Aorta (tissue), 5 donors: Measurements from ENCODE around the gene ZNF697. TPM values are rescaled to one million over a fixed set of nuclear protein-coding genes. Genes with fewer than 3 reads are reported as not detected.

Experiments used
- ATAC-seq: fragments of 200-7000 bp; cut with Tn5 transposase; one replicate; pipeline ENCODE4 v1.9.1; 2022; ENCODE audit warnings: moderate library complexity; ENCODE audit not compliant: low FRiP score
- DNase-seq, 2 donors: peaks; one replicate each; pipeline ENCODE4 v3.0.0-alpha.2; 2020
- H3K27ac ChIP-seq, 2 donors: one replicate each; pipeline ENCODE4 v1.5.1; 2013; ENCODE audit warnings: low read length in 2 of 2, mild to moderate bottlenecking in 2 of 2, moderate library complexity in 2 of 2, control low read depth in 1 of 2, inconsistent platforms in 1 of 2, low read depth in 1 of 2
- H3K27me3 ChIP-seq, 2 donors: one replicate each; pipeline ENCODE4 v1.6.1; 2013; ENCODE audit warnings: control low read depth in 1 of 2, low read length in 1 of 2, mild to moderate bottlenecking in 1 of 2, moderate library complexity in 1 of 2; ENCODE audit not compliant: insufficient read depth in 2 of 2, control insufficient read depth in 1 of 2
- H3K36me3 ChIP-seq, 2 donors: one replicate each; pipeline ENCODE4 v1.6.1; 2013; ENCODE audit warnings: control low read depth in 1 of 2, low read length in 1 of 2, mild to moderate bottlenecking in 1 of 2; ENCODE audit not compliant: insufficient read depth in 2 of 2, control insufficient read depth in 1 of 2
- H3K4me1 ChIP-seq, 2 donors: one replicate each; pipeline ENCODE4 v1.6.1; 2013; ENCODE audit warnings: low read length in 2 of 2, control low read depth in 1 of 2, mild to moderate bottlenecking in 1 of 2, moderate library complexity in 1 of 2; ENCODE audit not compliant: insufficient read depth in 2 of 2, control insufficient read depth in 1 of 2
- H3K4me3 ChIP-seq, 2 donors: one replicate each; pipeline ENCODE4 v1.5.1; 2013; ENCODE audit warnings: low read length in 2 of 2, control low read depth in 1 of 2, mild to moderate bottlenecking in 1 of 2
- H3K9me3 ChIP-seq: one replicate; pipeline ENCODE4 v1.6.1; 2013; ENCODE audit warnings: mild to moderate bottlenecking, low read length; ENCODE audit not compliant: control insufficient read depth
- WGBS, 2 donors: extraction: QIAGEN DNeasy Blood & Tissue Kit; methylation state at CpG; one replicate each; pipeline ENCODE4 v1.1.7; 2013; 5-methylcytosine and 5-hydroxymethylcytosine counted together
- intact Hi-C, 2 donors: fragments of 100-400 bp; cut with DNase I; formaldehyde crosslinking; loops; one replicate each; pipeline versions ENCODE4 v1.14.2 to v1.15.0; 2022
- polyA plus RNA-seq, 2 donors: library from polyadenylated mRNA; stranded (reverse); fragments of 200-250 nt; gene quantifications; one replicate each; pipeline ENCODE4 v1.2.3, GENCODE V29; 2013
- total RNA-seq, 2 donors: library from RNA; stranded (reverse); fragmentation: NEBNext Ultra II Directional; extraction: Animal tissue kit (Norgen Biotek cat#: 25700); gene quantifications; one replicate each; pipeline ENCODE4 v1.2.1, GENCODE V29; 2021
- donor health status: healthy with polysubstance abuse.
- donor health status: Bipolar disorder and iron deficiency.
- donor health status: DM: no; HTN: no; CAD: no.
- donor health status: DM: no; HTN: no; CAD: no.
- donor health status: DM: yes; HTN: yes; CAD: no.

ZNF697 gene
- total and polyA plus RNA-seq, 4 donors, result 0.63 to 6.0 (median 3.2) TPM

DNA sequence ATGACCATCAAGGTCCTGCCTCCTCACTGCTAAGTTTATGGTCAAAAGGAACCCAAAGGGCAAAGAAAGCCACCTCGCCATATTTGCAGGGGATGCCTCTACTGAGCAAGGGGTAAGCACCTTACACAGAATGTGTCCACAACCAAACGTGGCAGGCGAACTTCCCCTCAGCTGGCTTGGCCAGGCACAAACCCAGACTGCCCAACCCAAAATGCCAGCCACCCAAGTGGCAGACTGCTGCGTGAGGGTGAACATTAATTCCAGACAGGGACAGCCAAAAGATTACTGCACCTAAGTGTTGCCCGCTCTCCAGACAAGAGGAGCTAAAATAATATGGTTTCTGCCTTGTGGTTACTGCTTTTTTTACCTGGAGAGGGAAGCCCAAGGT, 16.0 kb downstream of the ZNF697 start:
- intact Hi-C loops, result loop anchor here in 1 of 2 donors (2.0 kb wide), 1 partner anchor 15 kb away; no protein-coding TSS in a partner anchor
- ATAC-seq, result no peak

DNA sequence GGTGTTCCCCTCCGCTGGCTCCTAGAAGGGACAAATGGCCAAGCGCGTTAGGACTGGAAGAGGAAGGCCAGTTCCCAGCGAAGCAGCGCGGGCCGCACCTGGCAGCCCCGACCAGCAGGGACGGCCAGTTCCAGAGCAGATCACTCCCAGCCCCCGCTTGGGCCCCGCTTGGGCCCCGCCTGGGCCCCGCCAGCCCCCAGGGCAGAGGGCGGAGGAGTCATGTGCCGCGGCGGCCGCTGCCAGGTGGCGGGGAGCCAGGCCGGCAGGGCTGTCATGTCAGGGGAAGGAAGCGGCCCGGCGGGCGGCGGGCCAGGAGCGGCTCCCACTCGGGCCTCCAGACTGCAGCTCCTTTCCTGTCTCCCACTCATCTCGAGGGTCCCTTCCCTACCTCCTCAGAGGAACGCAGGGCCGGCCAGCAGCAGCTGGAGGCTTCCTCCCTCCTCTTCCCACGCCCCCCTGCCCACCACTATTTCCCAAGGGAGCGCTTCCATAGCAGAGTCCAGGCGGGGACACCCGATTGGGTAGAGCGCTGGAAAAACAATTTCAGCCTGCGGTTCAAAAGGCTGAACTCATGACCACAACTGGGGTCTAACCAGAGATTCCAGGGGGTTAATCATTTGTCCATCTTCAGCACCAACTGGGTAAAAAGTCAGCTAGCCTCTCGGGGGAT, 16.5 kb downstream of the ZNF697 start:
- H3K4me3 ChIP-seq, result peak overlapping the region in 1 of 2 donors; percentile 45
- no peaks in the 10 kb centered on the region for H3K36me3 ChIP-seq
- H3K27me3 ChIP-seq, result no peaks in the 10 kb centered on the region
- H3K27ac ChIP-seq, result peak overlapping the region in 1 of 2 donors; percentile 64
- no peaks in the 10 kb centered on the region for H3K9me3 ChIP-seq
- peaks cover 3 to 5% of the 10 kb centered on the region in 2 donors for H3K4me1 ChIP-seq
- WGBS, 2 donors, result 0 to 1% methylated on average over 23 to 37 of the region's 37 CpGs
- DNase-seq (peak; percentile 88 to 93), ATAC-seq (peak; percentile 94)
- intact Hi-C loops, result loop anchor here in 1 of 2 donors (2.0 kb wide), 1 partner anchor 15 kb away; no protein-coding TSS in a partner anchor

More for the DNA sequence above, 16.0 kb downstream of the ZNF697 start:
- Histone ChIP-seq H3K27ac (peak overlapping the region in 1 of 2 donors; percentile 64), H3K4me1 (peaks cover 1 to 5% of the 10 kb centered on the region in 2 donors), H3K36me3 (no peaks in the 10 kb centered on the region), H3K9me3 (no peaks in the 10 kb centered on the region), H3K27me3 (no peaks in the 10 kb centered on the region), H3K4me3 (no peak overlapping the region)
- WGBS, 2 donors, result 19 to 21% methylated on average over 5 of the region's 5 CpGs
- no peak for DNase-seq

DNA sequence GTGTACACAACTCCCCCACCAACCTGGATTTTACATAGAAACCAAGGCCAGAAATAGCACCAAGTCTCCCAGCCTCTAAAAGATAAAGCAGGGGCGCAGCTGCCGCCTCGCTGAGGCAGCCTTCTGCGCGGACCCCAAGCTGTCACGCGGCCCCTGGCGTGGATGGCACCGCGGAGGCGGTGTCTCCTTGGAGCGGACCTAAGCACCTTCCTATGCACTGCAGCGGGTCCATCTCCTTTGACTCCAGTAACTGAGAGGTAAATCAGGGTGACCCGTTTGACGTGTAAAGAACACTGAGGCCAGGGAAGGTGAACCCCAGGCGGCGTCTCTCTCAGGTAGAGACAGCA, 17.0 kb downstream of the ZNF697 start:
- Histone ChIP-seq H3K36me3 (no peaks in the 10 kb centered on the region), H3K4me3 (peak overlapping the region in 1 of 2 donors; percentile 45), H3K27me3 (no peaks in the 10 kb centered on the region), H3K4me1 (peaks cover 3 to 7% of the 10 kb centered on the region in 2 donors), H3K9me3 (no peaks in the 10 kb centered on the region), H3K27ac (peak overlapping the region in 1 of 2 donors; percentile 64)
- DNase-seq (no peak), ATAC-seq (peak; percentile 3)
- WGBS, 2 donors, result 14 to 22% methylated on average over 17 of the region's 17 CpGs
- intact Hi-C loops, result no loop called here

DNA sequence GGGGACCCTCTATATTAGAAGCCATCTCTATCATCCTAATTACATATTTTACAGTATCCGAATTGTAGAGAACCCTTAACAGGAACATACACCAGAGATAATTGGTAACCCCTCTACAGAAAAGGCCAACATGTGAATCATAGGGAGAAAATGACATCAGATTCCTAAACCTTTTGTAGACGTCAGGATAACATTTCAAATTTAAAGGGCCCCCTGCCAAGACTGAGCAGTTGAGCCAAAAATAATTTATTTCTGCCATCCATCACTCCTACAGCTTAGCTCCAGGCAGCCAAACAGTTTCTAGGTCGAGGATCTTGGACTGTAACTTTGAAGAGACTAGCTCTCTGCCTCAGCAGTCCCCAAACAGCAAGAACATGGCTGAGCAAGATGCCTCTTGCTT, 21.2 kb downstream of the ZNF697 start:
- peak overlapping the region in 1 of 2 donors; percentile 69 for H3K27ac ChIP-seq
- H3K4me3 ChIP-seq, result no peak overlapping the region
- 6 to 7% methylated on average over 3 of the region's 3 CpGs for WGBS, 2 donors
- no peaks in the 10 kb centered on the region for H3K9me3 ChIP-seq
- H3K27me3 ChIP-seq, result no peaks in the 10 kb centered on the region
- H3K36me3 ChIP-seq, result peaks cover 0 to 8% of the 10 kb centered on the region in 2 donors
- ATAC-seq, result peak; percentile 73
- H3K4me1 ChIP-seq, result peaks cover 3 to 7% of the 10 kb centered on the region in 2 donors
- intact Hi-C loops, result loop anchor here in 1 of 2 donors (1.0 kb wide), 1 partner anchor 21 kb away; the partner anchor contains the start of gene ZNF697
- no peak for DNase-seq

DNA sequence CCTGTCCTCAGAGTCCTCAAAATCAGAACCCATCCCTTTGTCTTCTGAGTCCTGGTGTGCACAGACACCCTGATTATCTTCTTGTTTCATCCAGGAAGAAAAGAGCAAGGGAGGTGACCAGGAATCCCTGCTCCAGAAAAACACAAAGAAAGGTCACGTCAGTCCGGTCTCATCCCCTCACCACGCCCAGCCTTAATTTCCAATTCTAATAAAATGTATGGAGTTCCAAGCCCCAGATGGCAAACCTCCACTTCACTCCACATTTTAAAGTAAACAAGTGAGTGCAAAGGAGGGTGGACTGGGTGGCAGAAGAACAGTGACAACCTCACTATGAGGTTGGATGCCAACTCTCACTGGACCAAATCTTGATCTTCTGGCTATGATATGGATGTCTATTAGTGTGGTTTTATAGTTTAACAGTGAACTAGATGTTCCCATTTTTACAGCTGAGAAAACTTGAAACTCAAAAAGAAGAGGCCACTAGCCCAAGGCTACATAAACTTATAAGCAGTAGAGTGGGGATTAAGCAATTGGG, 22.0 kb downstream of the ZNF697 start:
- 73 to 83% methylated on average over 3 of the region's 3 CpGs for WGBS, 2 donors
- no peaks in the 10 kb centered on the region for H3K9me3 ChIP-seq
- no peaks in the 10 kb centered on the region for H3K27me3 ChIP-seq
- no peak overlapping the region for H3K27ac ChIP-seq
- DNase-seq, result no peak
- peaks cover 0 to 8% of the 10 kb centered on the region in 2 donors for H3K36me3 ChIP-seq
- ATAC-seq, result no peak
- no peak overlapping the region for H3K4me3 ChIP-seq
- H3K4me1 ChIP-seq, result peaks cover 3 to 7% of the 10 kb centered on the region in 2 donors
- intact Hi-C loops, result no loop called here

DNA sequence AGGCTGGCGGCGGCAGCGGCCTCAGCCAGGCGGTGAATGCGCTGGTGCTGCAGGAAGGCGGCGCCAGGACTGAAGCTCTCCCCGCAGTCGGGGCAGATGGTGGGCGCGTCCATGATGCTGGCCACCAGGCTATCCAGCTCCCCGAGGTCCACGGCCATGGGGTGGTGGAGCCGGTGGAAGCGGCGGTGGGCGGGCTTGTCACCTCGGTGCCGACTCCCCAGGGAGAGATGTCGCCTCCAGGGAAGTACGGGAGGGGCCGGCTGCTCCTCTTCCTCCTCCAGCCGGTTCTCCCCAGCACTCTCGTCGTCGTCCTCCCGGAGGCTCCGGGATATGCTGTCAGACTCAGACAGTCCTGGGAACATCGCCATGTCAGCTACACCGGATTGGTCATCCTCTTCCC, 24.4 kb downstream of the ZNF697 start:
- no peaks in the 10 kb centered on the region for H3K27me3 ChIP-seq
- H3K4me1 ChIP-seq, result peaks cover 3 to 7% of the 10 kb centered on the region in 2 donors
- H3K27ac ChIP-seq, result no peak overlapping the region
- 85 to 88% methylated on average over 30 of the region's 30 CpGs for WGBS, 2 donors
- ATAC-seq, result no peak
- H3K4me3 ChIP-seq, result no peak overlapping the region
- no peaks in the 10 kb centered on the region for H3K9me3 ChIP-seq
- H3K36me3 ChIP-seq, result peaks cover 0 to 8% of the 10 kb centered on the region in 2 donors
- DNase-seq, result no peak
- intact Hi-C loops, result no loop called here

DNA sequence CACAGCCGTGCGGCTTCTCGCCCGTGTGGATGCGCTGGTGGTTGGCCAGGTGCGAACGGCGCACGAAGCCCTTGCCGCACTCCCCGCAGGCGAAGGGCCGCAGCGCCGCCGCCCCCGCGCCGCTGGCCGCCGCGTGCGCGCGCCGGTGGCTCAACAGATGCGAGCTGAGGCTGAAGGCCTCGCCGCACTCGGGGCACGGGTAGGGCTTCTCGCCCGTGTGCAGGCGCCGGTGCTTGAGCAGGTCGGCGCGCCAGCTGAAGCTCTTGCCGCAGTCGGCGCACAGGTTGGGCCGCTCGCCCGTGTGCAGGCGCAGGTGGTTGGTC, 24.9 kb downstream of the ZNF697 start:
- 91 to 94% methylated on average over 45 of the region's 45 CpGs for WGBS, 2 donors
- ATAC-seq, result no peak
- no peak for DNase-seq
- H3K27ac ChIP-seq, result no peak overlapping the region
- no peaks in the 10 kb centered on the region for H3K9me3 ChIP-seq
- no peak overlapping the region for H3K4me3 ChIP-seq
- intact Hi-C loops, result no loop called here
- no peaks in the 10 kb centered on the region for H3K27me3 ChIP-seq
- peaks cover 0 to 8% of the 10 kb centered on the region in 2 donors for H3K36me3 ChIP-seq
- peaks cover 3 to 7% of the 10 kb centered on the region in 2 donors for H3K4me1 ChIP-seq

DNA sequence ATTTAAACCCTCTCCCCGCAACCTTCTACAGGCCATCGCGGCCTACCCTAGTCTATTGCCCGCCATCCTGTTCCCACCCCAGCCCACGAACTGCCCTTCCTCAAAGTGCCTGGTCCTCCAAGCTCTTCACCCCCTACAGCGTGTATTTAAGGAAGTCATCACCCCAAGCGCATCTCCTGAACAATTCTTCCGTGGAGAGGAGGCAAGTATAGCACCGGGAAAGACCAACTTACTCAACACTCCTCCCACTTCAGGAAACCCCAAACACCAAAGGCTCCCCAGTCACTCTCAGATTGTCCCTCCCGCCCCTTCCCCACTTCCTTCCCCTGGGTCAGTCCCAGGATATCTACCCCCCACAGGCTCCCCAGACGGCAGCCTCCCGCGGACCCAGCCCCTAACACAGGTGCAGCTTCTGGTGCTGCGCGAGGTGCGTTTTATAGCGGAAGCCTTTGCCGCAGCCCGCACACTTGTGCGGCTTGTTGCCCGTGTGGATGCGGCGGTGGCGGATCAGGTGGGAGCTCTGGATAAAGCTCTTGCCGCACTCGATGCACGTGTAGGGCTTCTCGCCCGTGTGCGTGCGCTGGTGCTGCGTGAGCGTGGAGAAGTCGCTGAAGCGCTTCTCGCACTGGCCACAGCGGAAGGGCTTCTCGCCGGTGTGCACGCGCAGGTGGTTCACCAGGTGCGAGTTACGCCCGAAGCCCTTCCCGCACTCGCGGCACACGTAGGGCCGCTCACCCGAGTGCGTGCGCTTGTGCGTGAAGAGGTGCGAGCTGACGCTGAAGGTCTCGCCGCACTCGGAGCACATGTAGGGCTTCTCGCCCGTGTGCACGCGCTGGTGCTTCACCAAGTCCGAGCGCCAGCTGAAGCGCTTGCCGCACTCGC, 25.5 kb downstream of the ZNF697 start:
- no peak for ATAC-seq
- intact Hi-C loops, result no loop called here

More for the DNA sequence above, 25.5 kb downstream of the ZNF697 start:
- WGBS, 2 donors, result 96% methylated on average over 67 of the region's 67 CpGs
- no peak for DNase-seq
- Histone ChIP-seq H3K36me3 (peaks cover 0 to 8% of the 10 kb centered on the region in 2 donors), H3K27me3 (no peaks in the 10 kb centered on the region), H3K9me3 (no peaks in the 10 kb centered on the region), H3K27ac (no peak overlapping the region), H3K4me3 (no peak overlapping the region), H3K4me1 (peaks cover 3% of the 10 kb centered on the region in 2 donors)
